GDM1 (cell line): Measurements from ENCODE around the gene CHSY1.
A peak's percentile ranks its signal among the peaks of the same experiment; 100 is the strongest.
"Not testable (repeated sequence)": the region's sequence is repeated elsewhere in the genome, so short reads cannot be mapped to it uniquely, and the experiment has no call there.

ENCODE experiments used
- DNase-seq: peaks from one replicate; lab custom pipeline; 2025; lab: John Stamatoyannopoulos, UW

Gene CHSY1

DNA sequence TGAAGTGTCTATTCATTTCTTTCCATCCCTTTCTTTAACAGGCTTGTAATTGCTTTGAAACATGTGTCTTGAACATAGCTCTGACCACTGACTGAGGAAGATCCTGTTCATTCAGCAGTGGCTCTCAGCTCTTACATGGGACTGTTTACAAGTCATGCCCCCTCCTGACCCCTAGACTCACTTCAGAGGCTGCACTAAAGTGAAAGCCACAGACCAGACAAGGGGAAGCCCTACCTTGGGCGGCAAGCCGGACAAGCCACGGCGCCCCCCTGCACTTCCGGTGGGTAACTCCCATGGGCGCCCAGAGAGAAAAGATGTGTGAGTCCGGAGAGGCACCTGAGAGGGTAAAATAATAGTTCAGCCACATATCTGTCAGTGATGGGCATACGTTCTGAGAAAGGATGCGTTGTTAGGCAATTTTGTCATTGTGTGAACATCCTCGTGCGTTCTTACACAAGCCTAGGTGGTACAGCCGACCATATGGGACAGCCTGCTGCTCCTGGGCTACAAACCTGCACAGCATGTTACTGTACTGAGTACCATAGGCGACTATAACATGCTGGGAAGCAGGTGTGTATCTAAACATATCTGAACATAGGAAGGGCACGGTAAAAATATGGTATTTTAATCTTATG is 116.2 kb downstream of the CHSY1 start:
- DNase-seq = peak; percentile 28

DNA sequence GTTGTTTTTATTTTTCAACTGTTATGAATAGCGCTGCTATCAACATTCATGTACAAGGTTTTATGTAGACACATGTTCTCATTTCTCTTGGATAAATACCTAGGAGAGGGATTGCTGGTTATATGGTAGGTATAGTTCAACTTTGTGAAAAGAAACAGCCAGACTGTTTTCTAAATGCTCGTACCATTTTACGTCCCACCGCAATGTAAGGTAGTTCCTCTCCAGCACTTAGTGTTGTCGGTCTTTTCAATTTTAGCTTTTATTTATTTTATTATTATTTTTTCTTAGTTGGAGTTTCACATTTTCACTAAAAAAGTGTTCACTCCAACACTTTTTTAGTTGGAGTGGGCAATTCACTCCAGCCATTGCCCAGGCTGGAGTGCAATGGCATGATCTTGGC is 117.1 kb downstream of the CHSY1 start:
- no peak for DNase-seq

DNA sequence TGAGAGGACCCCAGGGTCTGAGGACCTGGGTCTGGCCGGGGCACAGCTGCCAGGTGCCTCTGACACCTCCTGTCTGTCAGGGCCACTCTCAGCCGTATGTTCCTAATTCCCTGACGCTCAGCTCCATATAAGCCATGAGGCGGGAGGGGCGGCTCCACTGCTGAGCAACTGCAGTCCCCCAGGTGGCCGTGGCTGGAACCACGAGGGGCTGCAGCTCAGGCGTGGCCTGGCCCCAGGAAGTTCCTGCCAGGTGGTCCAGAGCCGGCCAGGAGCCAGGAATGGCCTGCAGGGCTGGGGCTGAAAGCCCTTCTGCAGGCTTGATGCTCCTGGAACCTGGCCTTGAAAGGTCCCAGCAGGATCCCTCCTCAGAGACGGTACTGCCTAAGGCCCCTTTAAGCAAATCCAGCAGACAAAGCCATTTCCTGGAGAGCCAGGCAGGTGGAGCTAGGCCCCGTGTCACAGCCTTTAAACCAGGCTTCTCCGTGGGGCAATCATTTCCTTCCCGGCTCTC is 118.0 kb downstream of the CHSY1 start:
- no peak for DNase-seq

DNA sequence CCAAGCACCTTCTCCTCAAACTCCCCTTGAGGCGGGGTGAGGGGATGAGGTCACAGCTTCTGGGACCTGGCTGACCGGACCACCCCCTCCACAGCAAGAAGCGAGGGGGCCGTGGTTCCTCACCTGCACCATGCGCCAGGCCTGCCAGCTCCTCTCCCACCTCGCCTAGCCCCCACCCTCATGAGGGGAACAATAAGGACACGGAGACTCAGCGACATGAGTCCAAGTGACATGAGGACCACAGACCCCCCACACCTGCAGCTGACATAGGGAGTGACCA is 118.7 kb downstream of the CHSY1 start:
- DNase-seq = no peak

DNA sequence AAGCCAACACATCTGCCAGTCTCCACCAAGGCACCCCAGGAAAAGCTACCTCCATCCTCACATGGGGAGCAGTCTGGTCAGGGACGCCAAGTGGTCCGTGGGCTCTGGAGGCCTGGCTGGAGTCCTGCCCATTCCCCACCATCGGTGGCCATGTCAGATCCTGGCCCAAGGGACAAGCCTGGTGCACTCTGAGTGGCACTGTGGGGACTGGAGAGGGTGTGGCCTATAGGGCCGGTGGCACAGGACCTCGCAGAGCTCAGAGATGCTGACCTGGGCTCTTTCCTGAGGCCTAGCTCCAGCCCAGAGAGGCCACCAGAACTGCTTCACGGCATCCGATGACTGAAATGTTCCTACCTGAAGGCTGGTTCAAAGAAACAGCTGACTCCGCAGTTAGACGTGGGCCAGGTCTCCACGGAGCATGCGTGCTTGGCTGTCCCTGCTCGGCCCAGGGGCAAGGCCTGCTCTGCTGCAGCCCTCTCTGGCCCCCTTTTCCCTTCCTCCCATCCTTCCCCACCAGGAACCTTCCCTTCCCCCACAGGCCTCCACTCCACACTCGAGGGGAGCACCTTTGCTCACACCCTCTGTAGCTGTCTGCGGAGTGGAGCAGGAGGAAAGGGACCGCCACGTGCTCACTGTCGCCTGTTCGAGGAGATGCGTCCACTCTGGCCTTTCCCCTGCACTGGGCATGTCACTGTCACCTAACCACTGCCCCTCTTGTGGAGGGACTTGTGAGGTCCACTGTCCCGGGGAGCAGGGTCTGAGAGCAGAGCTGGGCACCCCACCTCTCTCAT is 119.3 kb downstream of the CHSY1 start:
- no peak for DNase-seq

DNA sequence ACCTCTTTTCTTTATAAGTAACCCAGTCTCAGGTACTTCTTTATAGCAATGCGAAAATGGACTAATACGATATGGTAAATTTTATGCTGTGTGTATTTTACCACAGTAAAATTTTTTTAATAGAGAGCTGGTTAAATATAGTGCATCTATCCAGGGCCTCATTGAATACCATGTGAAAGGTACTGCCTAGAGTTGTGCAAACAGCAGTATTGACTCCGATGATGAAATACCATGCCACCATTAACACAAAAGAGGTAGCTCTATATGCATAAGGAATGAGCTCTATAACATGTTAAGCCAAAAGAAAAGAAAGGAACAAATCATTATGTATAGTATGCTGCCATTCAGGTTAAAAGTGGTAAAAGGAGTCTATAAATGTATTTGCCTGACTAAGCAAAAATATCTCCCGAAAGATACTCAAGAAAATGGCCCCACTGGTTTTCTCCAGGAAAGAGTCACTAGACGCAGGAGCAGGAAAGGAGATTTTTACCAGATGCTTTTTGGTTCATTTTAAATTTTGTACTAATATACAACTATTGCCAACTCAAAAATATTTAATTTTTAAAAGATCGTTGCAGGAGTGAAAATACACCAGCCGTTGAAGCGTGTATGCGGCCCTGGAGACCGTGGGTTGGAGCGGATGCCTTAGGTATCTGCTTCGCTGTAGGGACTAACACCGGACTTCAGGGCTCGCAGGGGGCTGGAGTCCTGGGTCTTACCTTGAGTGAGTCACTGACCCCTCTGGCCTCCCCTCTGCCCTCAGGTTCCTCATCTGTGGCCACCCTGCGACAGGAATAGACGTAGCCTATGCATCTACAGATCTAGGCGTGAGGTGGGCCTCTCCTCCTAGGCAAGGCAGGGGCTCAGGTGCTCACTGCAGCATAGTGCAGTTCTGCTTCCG is 120.1 kb downstream of the CHSY1 start:
- DNase-seq = no peak

DNA sequence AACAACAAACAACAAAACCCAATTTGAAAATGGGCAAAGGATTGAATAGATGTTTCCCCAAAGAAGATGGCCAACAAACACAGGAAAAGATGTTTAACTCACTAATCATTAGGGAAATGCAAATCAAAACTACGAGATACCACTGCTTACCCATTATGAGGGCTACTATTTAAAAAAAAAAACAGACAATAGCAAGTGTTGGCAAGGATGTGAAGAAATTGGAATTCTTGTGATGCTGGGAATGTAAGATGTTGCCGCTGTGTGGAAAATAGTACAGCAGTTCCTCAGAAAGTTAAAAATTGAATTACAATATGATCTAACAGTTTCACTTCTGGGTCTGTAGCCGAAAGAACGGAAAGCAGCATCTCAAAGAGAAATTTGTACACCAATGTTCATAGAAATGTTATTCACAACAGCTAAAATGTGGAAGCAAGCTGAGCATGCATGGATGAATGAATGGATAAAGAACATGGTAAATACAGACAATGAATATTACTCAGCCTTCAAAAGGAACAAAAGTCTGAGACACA is 121.9 kb downstream of the CHSY1 start:
- DNase-seq = no peak

DNA sequence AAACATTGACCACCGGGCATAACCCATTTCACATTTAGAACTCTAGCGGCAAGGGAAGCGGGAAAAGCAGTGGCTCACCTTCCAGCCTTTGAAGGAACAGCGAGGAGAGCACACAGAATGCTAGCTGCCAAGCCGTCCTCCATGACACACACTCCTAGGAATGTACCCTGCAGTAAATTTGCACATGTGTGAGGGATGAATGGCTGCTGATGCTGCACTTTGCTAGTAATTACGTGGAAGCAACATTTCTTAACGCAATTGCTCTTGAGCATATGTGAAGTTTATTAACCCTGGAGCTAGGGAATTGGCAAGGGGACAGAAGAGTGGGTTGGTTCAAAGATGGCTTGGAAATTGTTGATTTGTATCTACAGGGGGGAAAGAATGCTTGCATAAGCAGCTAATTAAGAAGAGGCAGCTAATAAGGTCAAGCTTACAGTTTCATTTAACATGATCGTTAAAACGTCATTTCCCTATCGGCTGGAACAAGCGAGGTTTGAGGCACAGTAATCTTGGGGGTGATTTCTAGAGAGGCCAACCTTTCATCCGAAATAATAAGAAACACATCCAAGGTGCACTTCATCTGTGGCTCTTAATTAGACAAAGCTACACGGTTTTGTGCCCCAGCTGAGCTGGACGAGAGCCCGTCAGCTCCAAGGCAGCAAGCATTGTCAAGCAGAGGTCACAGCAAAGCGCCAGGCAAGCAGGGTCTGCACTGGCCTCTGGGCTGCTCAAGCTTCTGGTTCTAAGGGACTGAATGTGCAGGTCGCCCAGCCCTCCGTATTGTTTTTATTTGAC is 123.4 kb downstream of the CHSY1 start:
- no peak for DNase-seq

DNA sequence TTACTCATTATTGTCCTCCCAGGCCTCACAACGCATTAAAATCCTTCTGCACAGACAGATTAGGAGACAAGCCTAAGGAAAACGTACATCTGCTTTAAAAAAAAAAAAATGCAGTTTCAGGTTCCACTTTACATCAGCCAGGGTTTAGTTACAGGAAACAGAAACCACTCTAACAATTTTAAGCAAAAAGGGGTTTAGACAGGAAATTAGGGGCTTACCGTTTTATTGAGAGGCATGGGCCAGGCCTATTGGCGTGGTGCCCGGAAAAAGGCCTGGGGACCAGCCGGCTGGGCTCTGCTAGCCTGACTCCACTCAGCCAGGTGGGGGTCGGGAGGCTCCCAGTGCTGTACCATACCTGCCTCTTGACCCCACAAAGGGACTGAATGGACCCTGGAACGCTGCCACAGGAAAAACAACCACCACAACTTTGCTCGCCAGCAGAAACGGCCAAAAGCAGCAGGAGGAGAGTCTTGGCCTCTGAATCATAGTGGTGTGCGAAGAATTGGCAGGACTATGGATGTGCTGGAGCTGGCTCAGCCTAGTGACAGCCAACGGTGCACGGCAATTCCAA is 124.3 kb downstream of the CHSY1 start:
- peak; percentile 72 for DNase-seq

DNA sequence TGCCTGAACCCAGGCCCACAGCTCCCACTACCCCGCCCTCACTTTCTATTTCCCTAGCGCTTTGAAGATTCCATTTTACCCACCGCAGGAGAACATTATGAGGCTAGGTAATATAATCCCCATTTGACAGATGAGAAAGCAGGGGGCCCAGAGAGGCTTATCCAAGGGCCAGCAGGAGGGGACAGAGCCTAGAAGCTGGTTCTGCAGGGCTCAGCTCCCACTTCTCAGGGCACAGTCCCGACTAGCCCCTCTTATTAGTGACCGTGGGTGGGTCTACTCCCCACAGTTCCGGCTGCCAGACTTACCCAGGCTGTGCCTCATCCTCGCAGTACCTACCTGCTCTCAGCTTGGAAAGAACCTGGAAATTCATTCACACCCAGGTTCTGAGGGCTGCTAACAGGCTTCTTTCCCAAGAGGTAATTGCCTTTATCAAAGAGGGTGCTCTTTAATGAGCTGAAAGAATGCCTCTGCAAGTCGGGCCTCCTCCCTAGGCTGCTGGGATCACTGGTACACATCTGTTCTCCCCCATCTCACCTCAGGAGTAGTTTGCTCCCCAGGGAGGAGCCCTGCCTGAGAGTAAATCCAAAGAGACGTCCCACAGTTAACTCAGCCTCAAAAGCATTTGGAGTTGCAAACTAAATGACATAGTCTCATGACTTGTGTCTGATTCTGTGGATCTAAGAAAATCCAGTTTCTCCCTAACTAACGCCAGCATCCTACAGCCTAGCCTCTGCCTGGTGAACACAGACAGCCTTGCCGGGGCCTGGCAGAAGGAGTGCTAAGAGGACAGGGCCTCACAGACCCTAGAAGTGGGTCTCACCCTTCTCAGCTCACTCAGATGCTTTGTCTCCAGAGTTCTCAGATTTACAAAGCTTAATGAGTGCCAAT is 125.0 kb downstream of the CHSY1 start:
- DNase-seq = no peak

DNA sequence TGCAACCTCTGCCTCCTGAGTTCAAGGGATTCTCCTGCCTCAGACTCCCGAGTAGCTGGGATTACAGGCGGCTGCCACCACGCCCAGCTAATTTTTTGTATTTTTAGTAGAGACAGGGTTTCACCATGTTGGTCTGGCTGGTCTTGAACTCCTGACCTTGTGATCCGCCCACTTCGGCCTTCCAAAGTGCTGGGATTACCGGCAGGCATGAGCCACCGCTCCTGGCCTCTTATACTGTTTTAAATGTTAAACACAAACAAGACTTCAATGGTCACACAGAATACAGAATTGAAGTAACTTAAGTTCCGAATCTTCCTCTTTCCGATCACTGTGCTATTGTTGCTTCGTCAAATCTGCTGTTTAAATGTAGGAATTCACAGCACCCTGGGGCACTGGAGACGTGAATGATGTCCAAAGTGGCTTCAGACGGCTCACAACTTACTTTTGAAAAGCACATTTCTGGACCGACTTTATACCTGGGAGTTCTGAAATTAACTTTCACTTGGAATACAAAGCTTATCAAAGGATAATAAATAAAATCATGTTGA is 125.9 kb downstream of the CHSY1 start:
- not testable (repeated sequence) for DNase-seq
